Activated T-helper 9 cell treated with anti-CD3 and anti-CD28 coated beads, Interleukin-2, amount 50 U/mL, for 16 hours (primary cell): ENCODE measurements around the gene NELFB.

Experiments
- DNase-seq: peaks from one replicate; pipeline ENCODE4 v3.0.0-alpha.2; 2020; ENCODE audit warnings: low read depth

NELFB gene

DNA sequence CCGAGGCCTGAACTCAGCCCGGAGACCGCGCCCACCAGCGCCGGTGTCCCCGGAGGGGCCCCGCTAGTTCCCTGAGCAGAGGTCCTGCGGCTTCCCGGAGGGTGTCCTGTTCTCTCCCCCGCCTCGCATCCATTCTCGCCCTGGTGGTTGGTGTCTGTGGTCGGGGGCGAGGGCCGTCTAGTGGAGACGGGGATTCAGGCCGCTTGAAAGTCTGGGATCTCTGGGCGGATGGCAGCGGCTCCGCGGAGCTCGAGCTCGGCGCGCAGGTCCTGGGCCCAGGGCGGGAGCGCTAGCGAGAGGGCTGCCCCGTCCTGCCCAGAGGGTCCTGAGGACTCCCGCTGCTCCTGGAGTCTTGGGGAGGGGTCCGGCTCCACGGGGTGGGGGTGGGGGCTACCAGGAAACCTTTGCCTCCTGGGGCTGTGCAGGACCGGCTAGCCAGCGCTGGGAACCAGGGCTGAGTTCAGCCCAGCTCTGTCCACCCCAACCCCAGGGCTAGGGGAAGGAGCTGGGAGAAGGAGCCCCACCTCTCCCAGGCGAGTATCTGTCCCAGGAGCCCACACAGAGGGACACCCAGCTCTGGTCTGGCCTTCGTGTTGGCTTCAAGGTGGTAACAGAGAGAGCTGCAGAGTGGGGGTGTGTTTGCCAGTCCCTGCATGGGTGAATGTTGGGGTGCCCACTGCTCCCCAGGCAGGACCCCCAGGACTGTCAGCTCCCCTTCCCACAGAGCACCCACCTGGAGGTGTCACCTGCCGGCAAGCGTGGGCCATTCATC is 26.4 kb downstream of the NELFB start:
- no peak for DNase-seq

DNA sequence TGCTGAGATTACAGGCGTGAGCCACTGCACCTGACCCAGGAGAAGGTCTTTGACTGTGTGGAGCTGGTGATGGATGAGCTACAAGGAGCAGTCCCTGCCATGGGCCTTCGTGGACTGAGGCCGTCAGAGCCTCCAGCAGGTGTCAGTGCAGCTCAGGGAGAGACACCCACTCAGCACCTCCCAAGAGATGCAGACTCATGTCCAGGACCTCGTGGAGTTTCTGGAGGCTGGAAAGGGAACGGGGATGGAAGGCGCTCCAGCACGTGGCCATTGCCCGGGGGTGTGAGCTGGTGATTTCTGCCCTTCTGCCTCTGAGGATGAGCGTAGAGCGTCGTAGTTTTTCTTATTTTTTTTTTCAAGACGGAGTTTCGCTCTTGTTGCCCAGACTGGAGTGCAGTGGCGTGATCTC is 31.9 kb downstream of the NELFB start:
- no peak for DNase-seq

DNA sequence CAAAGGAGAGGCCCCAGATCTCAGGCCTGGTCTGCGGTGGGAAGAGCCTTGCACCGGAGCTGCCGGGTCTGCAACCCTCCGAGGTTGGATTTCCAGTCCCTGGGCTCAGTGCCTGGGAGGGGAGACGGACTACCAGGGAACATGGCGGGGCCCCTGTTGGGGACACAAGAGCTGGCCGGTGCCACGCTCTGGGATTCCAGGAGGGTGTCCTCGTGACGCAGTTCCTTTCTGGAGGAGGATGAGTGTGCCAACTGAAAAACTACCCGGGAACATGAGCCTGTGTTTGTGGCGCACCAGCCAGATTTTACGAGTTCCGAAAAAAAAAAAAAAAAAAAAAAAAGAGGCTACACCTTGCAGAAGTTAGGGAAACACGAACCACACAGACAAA is 38.0 kb downstream of the NELFB start:
- DNase-seq, result no peak

DNA sequence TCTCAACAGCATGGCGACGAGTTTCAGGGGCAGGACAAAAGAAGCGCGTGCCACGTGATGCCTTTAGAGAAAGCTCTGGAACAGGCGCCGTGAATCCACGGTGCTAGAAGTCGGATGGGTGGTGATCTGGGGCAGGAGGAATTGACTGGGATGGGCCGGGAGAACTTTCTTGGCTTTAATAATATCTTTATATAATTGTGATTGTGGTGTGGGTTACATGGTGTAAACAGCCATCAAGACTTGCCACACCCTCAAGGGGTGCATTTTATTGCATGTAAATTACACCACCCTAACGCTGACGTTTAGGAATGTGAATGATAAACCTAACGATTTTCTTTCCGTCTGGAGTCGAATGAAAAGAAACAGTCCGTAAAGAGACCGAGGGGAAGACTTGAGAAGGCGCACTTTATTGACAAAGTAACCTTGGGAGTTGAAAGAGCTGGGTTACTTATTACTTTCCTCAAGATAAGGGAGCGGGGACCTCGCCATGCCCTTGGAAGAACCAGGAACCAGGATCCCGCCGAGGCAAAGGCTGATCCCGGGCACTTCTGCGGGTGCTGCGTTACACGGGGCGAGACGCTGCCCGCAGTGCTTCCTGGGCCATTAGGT is 38.5 kb downstream of the NELFB start:
- no peak for DNase-seq

DNA sequence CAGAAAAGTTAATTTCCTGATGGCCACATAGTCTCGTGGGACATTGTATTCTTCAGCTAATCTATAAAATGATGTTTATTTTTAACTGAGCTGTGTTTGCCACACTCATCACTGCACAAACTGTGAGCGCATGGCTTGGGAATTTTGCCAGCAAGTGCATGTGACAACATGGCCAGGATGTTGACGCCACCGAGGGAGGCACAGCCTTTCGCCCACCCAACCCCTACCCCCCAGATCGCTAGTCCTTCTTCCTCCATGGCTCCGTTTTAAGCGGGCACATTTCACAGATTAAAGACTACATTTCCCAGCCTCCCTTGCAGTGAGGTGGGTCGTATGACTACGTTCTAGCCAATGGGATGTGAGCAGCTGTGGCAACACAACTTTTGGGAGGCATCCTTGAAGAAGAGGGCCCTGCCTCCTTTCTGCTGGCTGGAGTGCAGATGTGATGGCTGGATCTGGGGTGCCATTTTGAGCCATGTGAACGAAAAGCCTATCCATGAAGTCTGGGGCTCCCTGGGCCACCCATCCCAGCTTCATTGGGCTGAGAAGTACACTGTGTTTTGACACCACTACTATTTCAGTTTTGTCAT is 39.1 kb downstream of the NELFB start:
- DNase-seq, result no peak

DNA sequence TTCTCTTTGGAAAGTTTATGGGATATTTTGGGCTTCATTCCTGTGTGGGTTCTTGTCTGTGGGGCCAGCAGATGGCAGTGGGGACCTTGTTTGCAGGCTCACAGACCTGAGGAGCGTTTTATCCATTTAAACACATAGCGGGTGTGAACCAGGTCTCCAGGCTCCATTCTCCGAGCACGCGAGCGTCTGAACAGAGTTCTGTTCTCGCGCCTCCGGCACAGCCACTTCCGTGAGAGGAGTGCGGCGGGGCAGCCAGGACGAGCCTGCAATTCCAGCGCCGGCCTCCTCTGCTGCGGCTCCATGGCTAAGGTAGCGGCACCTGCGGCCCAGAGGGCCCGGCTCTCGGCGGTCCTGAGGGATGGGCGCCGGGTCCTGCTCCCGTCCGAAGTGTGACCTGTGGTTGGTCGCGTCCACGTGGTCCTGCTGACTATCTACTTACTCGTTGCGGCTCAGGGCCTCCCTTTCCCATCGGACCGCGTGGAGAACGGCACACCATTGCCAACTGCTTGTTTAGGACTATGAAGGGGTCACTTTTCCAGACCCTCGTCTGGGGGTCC is 39.6 kb downstream of the NELFB start:
- DNase-seq, result no peak

DNA sequence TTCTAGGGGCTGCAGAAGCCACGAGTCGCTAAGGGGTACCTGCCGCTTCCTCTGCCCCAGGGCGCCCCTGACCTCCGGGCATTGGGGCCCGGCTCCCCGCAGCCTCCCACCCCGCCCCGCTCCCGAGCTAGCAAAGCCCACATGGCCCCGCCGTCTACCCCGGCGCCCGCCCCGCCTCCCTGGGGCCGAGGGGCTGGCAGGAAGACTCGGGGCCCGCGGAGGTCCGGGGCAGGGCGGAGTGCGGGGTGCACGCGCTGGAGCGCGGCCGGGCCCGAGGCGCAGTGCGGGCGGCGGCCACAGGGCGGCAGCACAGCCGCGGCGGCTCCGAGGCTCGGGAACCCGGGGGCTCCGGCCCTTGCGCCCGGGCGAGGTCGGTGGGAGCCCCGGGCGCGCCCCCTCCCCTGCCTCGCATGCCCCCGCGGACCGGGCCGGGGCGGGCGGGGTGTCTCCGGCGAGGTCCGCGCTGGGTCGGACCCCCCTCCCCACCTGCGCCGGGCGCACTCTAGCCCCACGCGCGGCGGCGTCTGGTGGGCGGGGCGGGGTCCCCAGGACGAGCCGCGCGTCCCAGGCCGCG is 40.2 kb downstream of the NELFB start:
- DNase-seq, result peak; percentile 39

DNA sequence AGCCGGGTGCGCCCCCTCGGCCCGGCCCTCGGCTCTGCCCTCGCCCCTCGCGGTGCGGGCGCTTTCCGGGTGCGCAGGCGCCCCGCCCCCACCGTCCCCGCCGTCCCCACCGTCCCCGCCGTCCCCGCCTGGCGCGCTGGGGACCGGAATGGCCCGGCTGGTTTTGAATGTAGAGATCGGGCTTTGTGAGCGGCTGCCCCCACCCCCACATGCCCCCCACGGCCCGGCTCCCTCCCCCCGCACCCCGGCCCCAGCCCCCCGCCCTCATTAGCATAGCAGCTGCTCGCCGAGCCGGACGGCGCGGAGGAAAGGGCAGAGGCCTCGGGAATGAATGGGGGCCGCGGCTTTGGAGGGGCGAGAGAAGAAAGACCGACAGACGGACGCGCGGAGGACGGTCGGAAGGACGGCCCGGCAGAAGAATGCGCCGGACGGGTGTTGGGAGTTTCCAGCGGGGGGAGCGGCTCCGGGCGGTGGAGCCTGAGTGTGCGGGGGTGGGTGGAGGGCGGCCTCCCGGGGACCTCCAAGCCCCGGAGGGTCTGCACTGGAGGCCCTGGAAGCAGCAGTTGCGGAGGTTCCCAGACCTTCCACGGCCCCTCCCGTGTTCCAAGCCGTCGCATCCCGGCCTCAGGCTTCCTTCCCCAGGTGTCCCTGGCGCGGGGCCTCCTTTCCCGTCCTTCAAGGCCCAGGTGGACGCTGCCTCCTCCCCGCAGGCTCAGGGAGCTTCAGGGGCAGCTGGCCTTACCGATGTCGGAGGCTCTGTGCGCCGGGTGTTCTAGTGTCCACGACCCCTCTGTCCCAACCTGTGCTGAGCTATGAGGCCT is 40.9 kb downstream of the NELFB start:
- DNase-seq, result no peak

DNA sequence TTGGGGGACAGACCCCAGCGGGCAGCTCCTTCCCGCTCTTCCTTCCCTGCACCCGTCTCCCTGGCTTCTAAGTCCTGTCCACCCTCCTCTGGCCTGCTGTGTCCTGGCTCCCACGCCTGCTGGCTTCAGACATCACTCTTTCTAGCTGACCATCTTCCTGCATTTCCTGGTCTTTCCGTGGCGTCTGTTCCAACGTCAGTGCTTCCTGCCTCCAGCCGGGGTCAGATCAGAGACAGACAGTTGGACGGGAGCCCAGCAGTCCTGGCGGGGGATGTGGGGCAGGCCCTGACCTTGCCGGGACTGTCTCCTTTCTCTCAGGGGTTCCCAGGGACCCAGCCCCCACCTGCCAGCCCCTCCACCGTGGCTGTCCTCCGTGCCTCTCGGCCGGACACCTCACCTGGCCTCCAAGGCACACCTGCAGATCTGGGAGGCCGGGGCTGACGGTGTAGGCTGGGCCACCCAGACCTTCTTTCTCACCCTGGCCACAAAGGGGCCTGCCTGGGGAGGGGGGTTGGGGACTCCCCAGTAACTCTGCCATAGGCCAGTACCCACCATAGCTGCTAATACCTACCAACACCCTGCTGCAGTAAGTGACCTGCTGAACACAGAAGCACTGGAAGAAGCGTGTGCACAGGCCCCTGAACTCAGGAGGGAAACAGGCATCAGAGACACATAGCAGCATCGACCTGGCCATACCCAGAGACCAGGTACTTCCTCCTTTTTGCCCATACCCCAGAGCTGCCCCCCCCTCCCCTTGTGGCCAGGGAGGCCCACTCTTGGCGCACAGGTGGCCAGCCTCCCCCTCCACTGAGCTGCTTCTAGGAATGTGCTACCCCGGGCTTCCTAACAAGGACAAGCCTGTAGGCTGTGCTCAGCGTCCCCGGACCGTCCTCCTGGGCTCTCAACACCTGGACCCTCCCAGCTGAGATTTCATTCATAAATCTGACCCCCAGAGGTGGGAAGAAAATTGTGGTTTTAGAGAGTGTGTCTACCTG is 41.8 kb downstream of the NELFB start:
- no peak for DNase-seq

DNA sequence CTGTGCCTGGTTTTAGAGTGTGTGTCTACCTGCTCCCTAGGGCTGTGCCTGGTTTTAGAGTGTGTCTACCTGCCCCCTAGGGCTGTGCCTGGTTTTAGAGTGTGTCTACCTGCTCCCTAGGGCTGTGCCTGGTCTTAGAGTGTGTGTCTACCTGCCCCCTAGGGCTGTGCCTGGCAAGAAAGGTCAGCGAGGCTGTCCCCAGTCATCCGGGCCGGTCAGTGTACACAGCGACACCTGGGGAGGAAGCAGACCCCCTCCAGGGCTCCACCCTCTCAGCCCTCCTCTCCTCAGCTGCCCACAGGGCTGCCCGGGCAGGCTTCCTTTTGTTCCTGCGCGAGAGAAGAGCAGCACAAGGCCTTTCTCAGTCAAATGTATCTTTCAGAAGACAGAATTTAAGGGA is 42.8 kb downstream of the NELFB start:
- DNase-seq, result no peak

DNA sequence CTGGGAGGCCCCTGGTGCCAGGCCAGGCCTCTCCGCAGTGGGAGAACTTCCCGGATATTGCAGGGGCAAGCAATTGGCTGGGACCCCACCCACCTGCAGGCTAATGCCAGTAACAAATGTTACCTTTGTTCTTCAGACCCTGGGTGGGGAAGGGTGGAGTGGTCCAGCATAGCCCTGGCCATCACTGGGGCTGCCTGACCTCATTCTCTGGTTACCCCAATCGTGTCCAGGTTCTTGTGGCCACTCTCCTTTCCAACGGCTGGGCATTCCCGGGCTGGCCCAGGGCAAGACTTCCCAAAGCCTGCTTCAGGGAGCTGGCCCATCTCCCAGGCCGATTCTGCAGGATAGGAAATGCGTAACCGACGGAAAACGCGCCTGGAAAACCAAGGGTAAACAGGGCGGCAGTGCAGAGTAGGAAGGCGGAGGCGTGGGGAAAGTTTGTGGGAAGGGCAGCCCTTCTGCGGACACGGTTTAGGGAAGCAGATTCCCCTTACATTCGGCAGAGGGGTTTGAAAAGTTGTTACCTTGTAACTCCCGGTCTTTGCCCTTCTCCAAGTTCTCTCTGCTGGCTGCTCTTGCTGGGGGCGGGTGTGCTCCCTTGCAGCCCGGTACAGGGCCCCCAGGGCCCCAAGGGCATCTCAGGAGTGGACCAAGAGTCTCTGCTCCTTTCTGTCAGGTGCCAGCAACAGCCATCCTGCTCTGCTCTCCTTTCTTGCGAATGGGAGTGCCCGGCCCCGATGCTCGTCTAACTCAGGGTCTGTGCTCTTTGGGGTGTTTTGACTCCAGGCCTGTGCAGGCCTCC is 43.5 kb downstream of the NELFB start:
- DNase-seq, result no peak

DNA sequence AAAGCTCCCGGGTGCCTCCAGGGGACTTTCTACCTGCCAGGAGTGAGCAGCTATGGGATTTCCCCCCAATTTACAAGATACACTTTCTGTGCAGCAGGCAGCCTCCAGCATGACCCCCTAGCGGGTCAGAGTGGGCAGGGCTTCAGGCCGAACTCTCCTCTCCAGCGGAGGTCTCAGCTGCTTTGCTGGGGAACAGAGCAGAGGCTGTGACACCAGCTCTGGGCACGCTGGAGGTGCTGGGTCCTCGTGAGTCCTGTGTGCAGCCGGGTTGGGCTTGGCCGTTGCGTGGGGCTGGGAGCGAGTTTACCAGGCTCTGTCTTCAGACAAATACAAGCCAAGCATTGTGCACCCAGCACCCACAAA is 44.1 kb downstream of the NELFB start:
- no peak for DNase-seq

DNA sequence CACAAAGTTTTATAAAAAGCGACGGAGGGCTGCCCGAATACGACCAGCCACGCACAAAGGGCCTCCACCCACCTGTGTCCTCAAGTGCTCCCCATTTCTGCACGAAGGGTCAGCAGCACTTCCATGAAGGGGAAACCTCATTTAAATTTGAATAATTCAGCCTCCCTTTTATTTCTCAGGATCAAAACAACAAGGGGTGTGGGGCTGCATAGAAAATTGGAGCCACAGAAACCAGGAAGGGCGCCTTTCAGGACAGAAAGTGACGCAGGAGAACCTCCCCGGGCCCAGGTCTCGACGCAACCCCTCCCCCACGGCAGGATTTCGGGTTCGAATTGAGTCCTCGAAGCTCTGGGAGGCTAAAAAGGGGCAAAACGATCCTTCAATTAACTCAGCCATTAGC is 44.8 kb downstream of the NELFB start:
- DNase-seq, result no peak

DNA sequence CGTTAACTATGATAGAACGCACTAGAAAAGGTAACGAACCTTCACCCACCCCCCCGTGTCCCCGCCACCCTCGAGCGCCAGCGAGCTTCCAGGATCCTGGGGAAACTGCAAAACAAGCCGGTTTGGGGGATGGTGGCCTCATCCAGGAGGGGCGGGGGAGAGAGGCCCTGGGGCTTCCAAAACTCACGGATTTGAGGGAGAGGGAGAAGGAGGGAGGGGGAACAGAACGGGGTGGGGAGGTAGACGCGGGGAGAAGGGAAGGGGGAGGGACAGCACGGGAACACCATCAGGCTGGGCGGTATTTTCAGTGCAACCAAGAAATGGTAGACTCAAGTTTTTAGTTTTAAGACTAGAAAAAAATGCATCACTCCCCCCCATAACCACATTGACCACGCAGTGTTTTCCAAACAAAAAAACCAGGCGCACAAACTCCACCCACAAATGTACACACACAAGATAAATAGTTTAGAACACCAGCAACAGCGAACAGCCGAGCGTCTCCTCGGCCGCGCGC is 45.5 kb downstream of the NELFB start:
- DNase-seq, result no peak

DNA sequence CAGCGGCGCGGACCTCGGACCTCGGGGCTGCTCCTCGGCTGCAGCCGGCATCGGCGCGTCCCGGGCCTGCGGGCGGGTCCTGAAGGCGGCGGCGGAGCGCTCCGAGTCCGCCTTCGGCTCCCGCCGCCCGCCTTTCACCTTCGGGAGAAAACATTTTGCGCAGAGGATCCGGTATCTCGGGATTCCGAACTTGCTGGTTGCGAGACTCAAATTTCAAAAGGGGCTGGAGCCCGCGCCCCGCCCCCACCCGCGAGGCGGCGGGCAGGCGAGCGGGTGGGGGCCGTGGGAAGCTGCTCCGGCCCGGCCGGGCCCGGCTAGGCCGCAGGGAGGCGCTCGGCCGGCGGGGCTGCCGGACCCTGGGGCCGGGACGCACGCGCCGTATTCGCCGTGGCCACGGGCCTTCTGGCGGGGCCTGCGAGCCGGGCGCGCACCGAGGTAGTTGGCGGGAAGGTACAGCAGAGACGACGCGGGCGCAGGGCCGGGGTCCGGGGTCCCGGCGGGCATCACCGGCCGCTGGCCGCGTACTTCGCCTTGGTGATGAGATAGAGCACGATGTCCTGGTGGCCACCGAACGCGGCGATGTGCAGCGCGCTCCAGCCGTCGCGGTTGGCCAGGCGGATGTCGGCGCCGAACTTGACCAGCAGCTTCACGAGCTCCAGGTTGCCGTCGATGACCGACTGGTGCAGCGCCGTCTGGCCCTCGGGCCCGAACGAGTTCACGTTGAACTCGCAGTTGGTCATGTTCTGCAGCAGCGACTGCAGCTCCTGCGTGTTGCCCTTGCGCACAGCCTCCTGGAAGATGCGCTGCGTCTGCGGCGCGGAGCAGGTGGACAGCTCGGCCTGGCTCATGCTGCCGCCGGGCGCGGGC is 46.2 kb downstream of the NELFB start:
- DNase-seq, result no peak

DNA sequence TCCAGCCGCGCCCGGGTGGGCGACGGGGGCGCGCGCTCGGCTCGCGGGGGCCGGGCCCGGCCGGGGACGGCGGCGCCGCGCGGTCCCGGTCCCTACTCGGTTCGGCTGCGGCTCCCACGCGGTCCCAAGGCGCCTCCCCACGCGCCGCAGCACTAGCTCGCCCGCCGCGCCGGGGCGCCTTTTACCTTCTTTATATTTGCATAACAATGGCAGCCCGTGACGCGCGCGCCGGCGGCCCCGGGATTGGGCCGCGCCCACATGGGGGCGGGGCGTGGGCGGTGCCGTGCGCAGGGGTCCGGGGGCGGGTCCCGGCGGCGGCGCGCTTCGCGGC is 47.0 kb downstream of the NELFB start, which contains the start of gene NRARP:
Gene NRARP, minus strand, starts transcription at position 154 of the 331 bp plus-strand sequence. CDS start 343 bp downstream, outside the sequence.
- DNase-seq, result peak; percentile 90

DNA sequence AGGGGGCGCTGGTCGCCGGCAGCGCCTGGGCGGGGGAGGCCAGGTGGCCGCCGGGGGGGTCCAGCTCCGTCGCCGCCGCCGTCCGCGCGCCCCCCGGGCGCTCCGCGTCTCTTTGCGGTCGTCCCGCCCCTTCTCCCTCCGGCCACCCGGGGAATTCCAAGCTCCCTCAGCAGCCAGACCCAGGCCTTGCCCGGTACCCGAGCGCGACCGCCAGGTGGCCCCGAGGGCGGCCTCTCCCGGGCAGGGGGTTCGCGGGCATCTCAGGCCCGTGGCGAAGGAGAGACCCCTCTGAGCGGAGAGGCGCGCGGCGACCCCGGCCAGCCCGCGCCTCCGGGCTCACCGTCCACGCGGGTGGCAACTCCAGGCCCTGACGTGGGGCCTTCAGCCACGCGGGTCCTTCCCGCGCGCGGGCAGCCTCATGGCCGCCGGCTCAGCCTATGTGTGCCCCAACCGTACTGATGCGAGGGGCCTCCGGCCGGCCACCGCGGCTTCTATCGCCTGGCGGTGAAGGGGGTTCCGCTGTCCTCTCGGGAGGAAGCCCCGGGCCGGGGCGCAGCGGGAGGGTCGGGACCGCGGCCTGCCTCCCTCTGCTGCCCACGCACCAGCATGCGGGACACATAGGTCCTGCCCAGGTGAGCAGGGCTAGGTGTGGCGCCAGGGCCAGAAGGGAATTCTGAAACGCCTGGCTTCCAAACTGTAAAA is 47.5 kb downstream of the NELFB start:
- DNase-seq, result no peak
